CD4-positive, alpha-beta T cell (primary cell): Measurements from ENCODE around the gene PLXNA2. TPM values are rescaled to one million over a fixed set of nuclear protein-coding genes. Genes with fewer than 3 reads are reported as not detected.

Experiments used
- ATAC-seq: fragments of 200-7000 bp; cut with Tn5 transposase; one replicate; pipeline ENCODE4 v1.10.0; 2022; ENCODE audit warnings: mild to moderate bottlenecking; ENCODE audit not compliant: poor library complexity
- CTCF ChIA-PET: fragments of 350-600 bp; sonication (Branson Sonifier 250); formaldehyde crosslinking; loops from one replicate; lab custom pipeline; 2021; ENCODE audit warnings: antibody characterized with exemption, inconsistent platforms; lab: Charles Lee
- POLR2A ChIA-PET: fragments of 350-600 bp; sonication (Branson Sonifier 250); formaldehyde crosslinking; loops from one replicate; lab custom pipeline; 2021; ENCODE audit warnings: antibody characterized with exemption, inconsistent platforms; lab: Charles Lee
- DNase-seq, 14 experiments: peaks; one replicate each; pipeline ENCODE4 v3.0.0-alpha.2; 2013 to 2020; ENCODE audit warnings: mixed read lengths in 2 of 14
- H3K27ac ChIP-seq, 2 donors: one replicate each; pipeline versions ENCODE4 v1.5.1 to v1.7.0; 2013; ENCODE audit warnings: low read length in 2 of 2, low read depth in 1 of 2, mild to moderate bottlenecking in 1 of 2
- H3K27me3 ChIP-seq, 2 experiments: 1 replicate in 1 of 2; 2 replicates in 1 of 2; pipeline versions ENCODE4 v1.6.1 to v1.7.0; 2013; ENCODE audit warnings: low read length in 2 of 2, control low read depth in 1 of 2, mild to moderate bottlenecking in 1 of 2, moderate library complexity in 1 of 2; ENCODE audit not compliant: insufficient read depth in 2 of 2, control insufficient read depth in 1 of 2
- H3K36me3 ChIP-seq: one replicate; pipeline ENCODE4 v1.6.1; 2013; ENCODE audit warnings: low read length, control low read depth; ENCODE audit not compliant: insufficient read depth
- H3K4me1 ChIP-seq: one replicate; pipeline ENCODE4 v1.6.1; 2013; ENCODE audit warnings: low read length, control low read depth; ENCODE audit not compliant: insufficient read depth
- H3K4me3 ChIP-seq: one replicate; pipeline ENCODE4 v1.5.1; 2013; ENCODE audit warnings: mild to moderate bottlenecking, low read length, moderate library complexity
- H3K9me3 ChIP-seq, 2 experiments: 1 replicate in 1 of 2; 2 replicates in 1 of 2; pipeline versions ENCODE4 v1.6.1 to v1.7.0; 2013; ENCODE audit warnings: low read length in 2 of 2, mild to moderate bottlenecking in 2 of 2, control low read depth in 1 of 2, moderate library complexity in 1 of 2; ENCODE audit not compliant: control insufficient read depth in 1 of 2, insufficient read depth in 1 of 2
- H3K27ac Mint-ChIP-seq: one replicate; pipeline ENCODE4 v1.8.0; 2020; ENCODE audit warnings: mixed read lengths
- H3K27me3 Mint-ChIP-seq: one replicate; pipeline ENCODE4 v1.8.0; 2021; ENCODE audit warnings: mixed read lengths
- H3K36me3 Mint-ChIP-seq: one replicate; pipeline ENCODE4 v1.8.0; 2021; ENCODE audit warnings: low read depth, mixed read lengths
- H3K4me1 Mint-ChIP-seq: one replicate; pipeline ENCODE4 v1.8.0; 2021; ENCODE audit warnings: low read depth, mixed read lengths
- H3K4me3 Mint-ChIP-seq: one replicate; pipeline ENCODE4 v1.8.0; 2020; ENCODE audit warnings: mild to moderate bottlenecking, mixed read lengths
- H3K9me3 Mint-ChIP-seq: one replicate; pipeline ENCODE4 v1.8.0; 2020; ENCODE audit warnings: mixed read lengths
- intact Hi-C, 2 experiments: fragments of 100-400 bp; cut with DNase I in 1 of 2; cut with micrococcal nuclease in 1 of 2; formaldehyde crosslinking; loops; one replicate each; pipeline versions ENCODE4 v1.15.1 to v1.9.0; 2023 to 2025; cut with DNase I, micrococcal nuclease
- total RNA-seq, 174 experiments: library from RNA in 2 of 174; stranded (reverse) in 2 of 174; gene quantifications; one replicate each; pipeline ENCODE4 v1.2.3 and lab custom pipeline; 2021 to 2026
- TF ChIP-seq, protein P1 (sequence below): fragments of 200-600 bp; IDR thresholded peaks from one replicate; pipeline ENCODE4 v1.8.0; 2022; ENCODE audit warnings: antibody characterized with exemption, mild to moderate bottlenecking

Gene PLXNA2
- total RNA-seq, 2 experiments from 2014 or later: 0.75 to 0.77 TPM

DNA sequence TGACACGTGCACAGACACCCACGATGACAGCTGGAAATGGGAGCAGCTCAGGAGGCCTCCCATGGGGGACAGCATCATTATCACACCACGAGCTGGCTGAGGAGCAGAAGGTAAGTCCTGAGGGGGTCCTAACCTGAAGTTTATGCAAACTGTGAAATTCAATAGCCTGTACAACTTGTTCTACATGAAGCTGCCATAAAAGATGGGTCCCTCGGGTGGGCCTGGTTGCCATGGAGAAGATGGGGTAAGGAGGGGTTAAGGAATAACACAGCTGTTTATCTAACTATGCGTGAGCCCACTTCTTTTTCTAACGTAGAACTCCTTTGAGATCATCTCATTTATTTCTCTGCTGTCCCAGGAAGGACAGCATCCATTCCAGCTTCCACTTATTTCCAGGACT is 169.8 kb downstream of the PLXNA2 start:
- Mint-ChIP-seq H3K4me1 (no peaks in the 10 kb centered on the region), H3K27me3 (no peaks in the 10 kb centered on the region), H3K27ac (no peak overlapping the region), H3K4me3 (no peak overlapping the region), H3K36me3 (no peaks in the 10 kb centered on the region), H3K9me3 (no peaks in the 10 kb centered on the region)
- H3K9me3 ChIP-seq: no peaks in the 10 kb centered on the region
- CTCF ChIA-PET: no interaction called here
- no peaks in the 10 kb centered on the region for H3K27me3 ChIP-seq
- H3K4me1 ChIP-seq: no peaks in the 10 kb centered on the region
- POLR2A ChIA-PET: no interaction called here
- H3K27ac ChIP-seq: no peak overlapping the region
- ATAC-seq (no peak), DNase-seq (no peak)
- TF ChIP-seq, protein P1, sequence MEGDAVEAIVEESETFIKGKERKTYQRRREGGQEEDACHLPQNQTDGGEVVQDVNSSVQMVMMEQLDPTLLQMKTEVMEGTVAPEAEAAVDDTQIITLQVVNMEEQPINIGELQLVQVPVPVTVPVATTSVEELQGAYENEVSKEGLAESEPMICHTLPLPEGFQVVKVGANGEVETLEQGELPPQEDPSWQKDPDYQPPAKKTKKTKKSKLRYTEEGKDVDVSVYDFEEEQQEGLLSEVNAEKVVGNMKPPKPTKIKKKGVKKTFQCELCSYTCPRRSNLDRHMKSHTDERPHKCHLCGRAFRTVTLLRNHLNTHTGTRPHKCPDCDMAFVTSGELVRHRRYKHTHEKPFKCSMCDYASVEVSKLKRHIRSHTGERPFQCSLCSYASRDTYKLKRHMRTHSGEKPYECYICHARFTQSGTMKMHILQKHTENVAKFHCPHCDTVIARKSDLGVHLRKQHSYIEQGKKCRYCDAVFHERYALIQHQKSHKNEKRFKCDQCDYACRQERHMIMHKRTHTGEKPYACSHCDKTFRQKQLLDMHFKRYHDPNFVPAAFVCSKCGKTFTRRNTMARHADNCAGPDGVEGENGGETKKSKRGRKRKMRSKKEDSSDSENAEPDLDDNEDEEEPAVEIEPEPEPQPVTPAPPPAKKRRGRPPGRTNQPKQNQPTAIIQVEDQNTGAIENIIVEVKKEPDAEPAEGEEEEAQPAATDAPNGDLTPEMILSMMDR: no peak
- intact Hi-C loops: no loop called here
- H3K36me3 ChIP-seq: no peaks in the 10 kb centered on the region
- H3K4me3 ChIP-seq: no peak overlapping the region

DNA sequence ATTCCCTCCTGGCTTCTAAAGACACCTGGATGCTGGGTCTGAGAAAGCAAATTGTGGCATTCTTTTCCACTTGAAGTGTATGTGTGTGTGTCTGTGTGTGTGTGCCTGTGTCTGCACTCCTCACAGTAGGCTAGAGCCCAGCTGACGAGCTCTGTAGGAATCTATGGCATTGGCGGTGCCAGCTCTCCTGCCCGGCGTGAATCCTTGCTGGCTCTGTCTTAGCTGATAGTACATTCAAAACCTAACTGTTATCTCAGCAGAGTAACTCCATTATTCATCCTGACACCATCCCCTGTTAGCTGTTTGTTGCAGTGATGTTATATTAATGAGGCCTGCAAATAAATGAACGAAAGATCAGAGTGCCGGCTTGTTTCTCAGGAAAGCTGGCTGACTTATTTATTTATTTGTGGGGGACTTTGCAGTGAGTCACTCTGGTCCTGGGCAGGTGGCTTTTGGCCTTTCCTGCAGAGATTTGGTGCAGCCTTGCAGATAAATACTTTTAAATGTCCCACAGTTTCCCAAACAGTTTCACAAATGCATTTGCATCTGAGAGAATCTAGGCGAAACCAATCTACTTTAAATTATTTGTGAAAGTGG is 172.7 kb downstream of the PLXNA2 start:
- Histone ChIP-seq H3K36me3 (no peaks in the 10 kb centered on the region), H3K27me3 (no peaks in the 10 kb centered on the region), H3K4me1 (no peaks in the 10 kb centered on the region), H3K9me3 (no peaks in the 10 kb centered on the region), H3K4me3 (no peak overlapping the region), H3K27ac (no peak overlapping the region)
- Mint-ChIP-seq H3K4me3 (no peak overlapping the region), H3K4me1 (no peaks in the 10 kb centered on the region), H3K27me3 (no peaks in the 10 kb centered on the region), H3K9me3 (no peaks in the 10 kb centered on the region), H3K27ac (no peak overlapping the region), H3K36me3 (no peaks in the 10 kb centered on the region)
- TF ChIP-seq, protein P1: no peak
- intact Hi-C loops: no loop called here
- POLR2A ChIA-PET: no interaction called here
- no peak for DNase-seq
- no peak for ATAC-seq
- CTCF ChIA-PET: no interaction called here

DNA sequence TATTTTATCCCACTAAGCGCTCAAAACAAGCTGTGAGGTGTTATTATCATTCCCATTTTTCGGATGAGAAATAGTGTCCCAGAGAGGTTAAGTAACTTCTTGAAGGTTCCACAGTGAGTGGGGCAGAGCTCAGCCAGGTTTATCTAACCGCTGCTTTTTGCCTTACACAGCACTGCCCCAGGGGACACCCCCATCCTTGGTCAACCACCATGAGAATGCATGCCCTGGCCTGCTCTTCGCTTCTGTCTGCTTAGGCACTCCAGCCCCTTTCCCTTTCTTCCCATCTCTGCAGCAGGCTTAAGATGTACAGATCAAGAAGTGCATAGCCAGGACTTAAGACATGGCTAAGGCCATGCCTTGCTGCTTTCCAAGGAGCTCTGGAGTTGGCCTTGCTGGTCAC is 174.3 kb downstream of the PLXNA2 start:
- intact Hi-C loops: no loop called here

More for the DNA sequence above, 174.3 kb downstream of the PLXNA2 start:
- Histone ChIP-seq H3K9me3 (no peaks in the 10 kb centered on the region), H3K27me3 (no peaks in the 10 kb centered on the region), H3K4me1 (no peaks in the 10 kb centered on the region), H3K4me3 (no peak overlapping the region), H3K36me3 (no peaks in the 10 kb centered on the region), H3K27ac (no peak overlapping the region)
- CTCF ChIA-PET: no interaction called here
- POLR2A ChIA-PET: no interaction called here
- DNase-seq: no peak
- H3K27ac Mint-ChIP-seq: no peak overlapping the region
- H3K27me3 Mint-ChIP-seq: no peaks in the 10 kb centered on the region
- TF ChIP-seq, protein P1: no peak
- no peak for ATAC-seq
- H3K36me3 Mint-ChIP-seq: no peaks in the 10 kb centered on the region
- H3K9me3 Mint-ChIP-seq: no peaks in the 10 kb centered on the region
- no peaks in the 10 kb centered on the region for H3K4me1 Mint-ChIP-seq
- no peak overlapping the region for H3K4me3 Mint-ChIP-seq
